Measurements from ENCODE around the gene RBMXL2.

RBMXL2 gene

DNA sequence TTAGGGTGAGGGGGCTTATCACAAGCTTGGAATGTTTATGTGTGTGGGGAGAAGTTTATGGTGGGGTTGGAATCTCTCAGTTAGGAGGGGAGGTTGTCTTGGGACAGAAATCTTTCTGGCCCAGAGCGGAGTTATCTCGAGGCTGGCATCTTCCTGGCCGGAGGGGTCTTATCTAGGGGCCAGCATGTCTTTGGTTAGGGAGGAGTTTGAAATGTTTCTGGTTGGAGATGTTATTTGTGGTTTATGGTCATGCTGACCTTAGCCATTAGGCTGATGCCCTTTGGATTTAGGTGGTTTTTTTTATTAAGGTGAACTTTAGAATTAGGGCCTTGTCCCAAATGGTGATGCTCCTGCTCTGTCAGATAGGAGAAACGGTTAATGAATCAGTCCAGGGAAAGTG lies 7.9 kb upstream of the RBMXL2 start:
- no peak for TF ChIP-seq TAF1 (IDR thresholded peaks at IDR 0.05; ENCODE audit: borderline replicate concordance, insufficient read depth, low read length)
- TF ChIP-seq, protein P1, sequence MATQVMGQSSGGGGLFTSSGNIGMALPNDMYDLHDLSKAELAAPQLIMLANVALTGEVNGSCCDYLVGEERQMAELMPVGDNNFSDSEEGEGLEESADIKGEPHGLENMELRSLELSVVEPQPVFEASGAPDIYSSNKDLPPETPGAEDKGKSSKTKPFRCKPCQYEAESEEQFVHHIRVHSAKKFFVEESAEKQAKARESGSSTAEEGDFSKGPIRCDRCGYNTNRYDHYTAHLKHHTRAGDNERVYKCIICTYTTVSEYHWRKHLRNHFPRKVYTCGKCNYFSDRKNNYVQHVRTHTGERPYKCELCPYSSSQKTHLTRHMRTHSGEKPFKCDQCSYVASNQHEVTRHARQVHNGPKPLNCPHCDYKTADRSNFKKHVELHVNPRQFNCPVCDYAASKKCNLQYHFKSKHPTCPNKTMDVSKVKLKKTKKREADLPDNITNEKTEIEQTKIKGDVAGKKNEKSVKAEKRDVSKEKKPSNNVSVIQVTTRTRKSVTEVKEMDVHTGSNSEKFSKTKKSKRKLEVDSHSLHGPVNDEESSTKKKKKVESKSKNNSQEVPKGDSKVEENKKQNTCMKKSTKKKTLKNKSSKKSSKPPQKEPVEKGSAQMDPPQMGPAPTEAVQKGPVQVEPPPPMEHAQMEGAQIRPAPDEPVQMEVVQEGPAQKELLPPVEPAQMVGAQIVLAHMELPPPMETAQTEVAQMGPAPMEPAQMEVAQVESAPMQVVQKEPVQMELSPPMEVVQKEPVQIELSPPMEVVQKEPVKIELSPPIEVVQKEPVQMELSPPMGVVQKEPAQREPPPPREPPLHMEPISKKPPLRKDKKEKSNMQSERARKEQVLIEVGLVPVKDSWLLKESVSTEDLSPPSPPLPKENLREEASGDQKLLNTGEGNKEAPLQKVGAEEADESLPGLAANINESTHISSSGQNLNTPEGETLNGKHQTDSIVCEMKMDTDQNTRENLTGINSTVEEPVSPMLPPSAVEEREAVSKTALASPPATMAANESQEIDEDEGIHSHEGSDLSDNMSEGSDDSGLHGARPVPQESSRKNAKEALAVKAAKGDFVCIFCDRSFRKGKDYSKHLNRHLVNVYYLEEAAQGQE (IDR thresholded peaks at IDR 0.05; ENCODE audit: insufficient read depth in 1 of 2, low read depth in 2 of 2, low read length in 2 of 2), result no peak
- no peak for TF ChIP-seq FOXP2 (optimal IDR thresholded peaks at IDR 0.05; ENCODE audit: borderline replicate concordance, extremely low read depth, extremely low read length, insufficient read depth)
- no peak for TF ChIP-seq POLR2AphosphoS5 (IDR thresholded peaks at IDR 0.05; ENCODE audit: low read depth, low read length)
- TF ChIP-seq SIN3A (IDR thresholded peaks at IDR 0.05; ENCODE audit: borderline replicate concordance, insufficient read depth, low read length), result no peak

DNA sequence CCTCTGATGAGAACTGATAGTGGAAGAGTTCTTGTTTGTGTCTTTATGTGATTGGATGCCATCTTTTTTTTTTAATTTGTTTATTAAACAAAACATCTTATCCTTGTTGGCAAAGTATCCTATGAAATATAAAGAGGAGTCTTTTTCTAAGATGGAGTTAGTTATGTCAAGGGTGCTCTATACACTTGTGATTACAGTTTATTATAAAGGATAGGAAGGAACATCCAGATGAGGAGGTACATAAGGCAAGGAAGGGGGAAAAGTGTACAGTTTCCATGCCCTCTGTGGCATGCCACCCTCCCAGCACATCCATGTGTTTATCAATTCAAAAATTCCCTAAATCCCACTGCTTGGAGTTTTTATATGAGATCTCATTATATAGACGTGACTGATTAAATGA lies 7.4 kb upstream of the RBMXL2 start:
- TF ChIP-seq POLR2AphosphoS5 (IDR thresholded peaks at IDR 0.05; ENCODE audit: low read depth, low read length), result no peak
- no peak for TF ChIP-seq SIN3A (IDR thresholded peaks at IDR 0.05; ENCODE audit: borderline replicate concordance, insufficient read depth, low read length)
- TF ChIP-seq, protein P1 (IDR thresholded peaks at IDR 0.05; ENCODE audit: insufficient read depth in 1 of 2, low read depth in 2 of 2, low read length in 2 of 2), result no peak
- TF ChIP-seq TAF1 (IDR thresholded peaks at IDR 0.05; ENCODE audit: borderline replicate concordance, insufficient read depth, low read length), result no peak
- TF ChIP-seq FOXP2 (optimal IDR thresholded peaks at IDR 0.05; ENCODE audit: borderline replicate concordance, extremely low read depth, extremely low read length, insufficient read depth), result no peak

DNA sequence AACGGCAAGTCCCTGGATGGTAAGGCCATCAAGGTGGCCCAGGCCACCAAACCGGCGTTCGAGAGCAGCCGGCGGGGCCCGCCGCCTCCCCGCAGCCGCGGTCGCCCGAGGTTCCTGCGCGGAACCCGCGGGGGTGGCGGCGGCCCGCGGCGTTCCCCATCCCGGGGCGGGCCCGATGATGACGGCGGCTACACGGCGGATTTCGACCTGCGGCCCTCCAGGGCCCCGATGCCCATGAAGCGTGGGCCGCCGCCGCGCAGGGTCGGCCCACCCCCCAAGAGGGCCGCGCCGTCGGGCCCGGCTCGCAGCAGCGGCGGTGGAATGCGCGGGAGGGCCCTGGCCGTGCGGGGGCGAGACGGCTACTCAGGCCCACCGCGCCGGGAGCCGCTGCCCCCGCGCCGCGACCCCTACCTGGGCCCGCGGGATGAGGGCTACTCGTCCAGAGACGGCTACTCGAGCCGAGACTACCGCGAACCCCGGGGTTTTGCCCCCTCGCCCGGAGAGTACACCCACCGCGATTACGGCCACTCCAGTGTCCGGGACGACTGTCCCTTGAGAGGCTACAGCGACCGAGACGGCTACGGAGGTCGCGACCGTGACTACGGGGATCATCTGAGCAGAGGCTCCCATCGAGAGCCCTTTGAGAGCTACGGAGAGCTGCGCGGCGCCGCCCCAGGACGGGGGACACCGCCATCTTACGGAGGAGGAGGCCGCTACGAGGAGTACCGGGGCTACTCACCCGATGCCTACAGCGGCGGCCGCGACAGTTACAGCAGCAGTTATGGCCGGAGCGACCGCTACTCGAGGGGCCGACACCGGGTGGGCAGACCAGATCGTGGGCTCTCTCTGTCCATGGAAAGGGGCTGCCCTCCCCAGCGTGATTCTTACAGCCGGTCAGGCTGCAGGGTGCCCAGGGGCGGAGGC lies 792 bp downstream of the RBMXL2 start:
- no peak for TF ChIP-seq POLR2AphosphoS5 (IDR thresholded peaks at IDR 0.05; ENCODE audit: low read depth, low read length)
- TF ChIP-seq, protein P1 (IDR thresholded peaks at IDR 0.05; ENCODE audit: insufficient read depth in 1 of 2, low read depth in 2 of 2, low read length in 2 of 2), result no peak
- TF ChIP-seq TAF1 (IDR thresholded peaks at IDR 0.05; ENCODE audit: borderline replicate concordance, insufficient read depth, low read length), result no peak
- no peak for TF ChIP-seq FOXP2 (optimal IDR thresholded peaks at IDR 0.05; ENCODE audit: borderline replicate concordance, extremely low read depth, extremely low read length, insufficient read depth)
- TF ChIP-seq SIN3A (IDR thresholded peaks at IDR 0.05; ENCODE audit: borderline replicate concordance, insufficient read depth, low read length), result no peak

DNA sequence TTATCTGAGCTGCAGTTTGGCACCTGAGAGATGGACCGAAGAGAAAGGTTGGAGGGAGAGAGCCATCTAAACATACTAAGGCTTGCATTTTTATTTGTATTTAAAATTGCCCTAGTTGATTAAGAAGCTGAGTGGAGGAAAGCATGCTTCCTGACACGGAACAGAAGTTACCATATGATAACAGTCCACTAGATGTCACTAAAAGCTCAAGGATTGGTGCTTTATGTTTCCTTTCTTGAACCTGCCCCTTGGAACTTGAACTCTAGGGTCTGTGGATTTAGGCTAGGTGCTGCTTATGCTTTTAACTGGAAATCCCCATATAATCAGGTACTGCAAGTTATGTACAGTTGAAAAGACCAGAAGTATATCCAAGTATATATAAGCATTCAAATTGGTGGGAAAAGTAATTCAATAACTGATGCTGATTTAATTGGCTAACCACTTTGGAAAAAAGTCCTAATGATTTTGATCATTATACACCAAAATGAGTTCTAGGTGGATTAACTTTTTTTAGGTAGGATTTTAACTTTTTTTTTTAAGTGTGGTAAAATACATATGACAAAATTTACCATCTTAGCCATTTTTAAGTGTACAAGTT lies 9.5 kb downstream of the RBMXL2 start:
- TF ChIP-seq TAF1 (IDR thresholded peaks at IDR 0.05; ENCODE audit: borderline replicate concordance, insufficient read depth, low read length) (no peak), FOXP2 (optimal IDR thresholded peaks at IDR 0.05; ENCODE audit: borderline replicate concordance, extremely low read depth, extremely low read length, insufficient read depth) (no peak), POLR2AphosphoS5 (IDR thresholded peaks at IDR 0.05; ENCODE audit: low read depth, low read length) (no peak), SIN3A (IDR thresholded peaks at IDR 0.05; ENCODE audit: borderline replicate concordance, insufficient read depth, low read length) (no peak)
- TF ChIP-seq, protein P1 (IDR thresholded peaks at IDR 0.05; ENCODE audit: insufficient read depth in 1 of 2, low read depth in 2 of 2, low read length in 2 of 2), result no peak

Measured in PFSK-1 (cell line).